ENCODE data around the gene BCAM. TPM values are rescaled to one million over a fixed set of nuclear protein-coding genes. Genes with fewer than 3 reads are reported as not detected.
"Not testable (repeated sequence)": the region's sequence is repeated elsewhere in the genome, so short reads cannot be mapped to it uniquely, and the experiment has no call there.

The BCAM gene
- total RNA-seq, 1 experiment from 2014 or later, result 79.1 TPM

GRCh38 chr19:44812142-44812718 is 3.3 kb downstream of the BCAM start:
- no peak for DNase-seq (ENCODE audit: low read depth)
- in situ Hi-C loops (cut with HindIII; ENCODE audit: low pct_unique_long_range_greater_than_20kb, low sequenced_read_pairs), result no loop called here

- no peak for DNase-seq (ENCODE audit: low read depth)
- in situ Hi-C loops (cut with HindIII; ENCODE audit: low pct_unique_long_range_greater_than_20kb, low sequenced_read_pairs), result no loop called here
These were observed 4.4 kb downstream of the BCAM start for GRCh38 chr19:44813070-44813840.

GRCh38 chr19:44813841-44814470 is 5.1 kb downstream of the BCAM start:
- no peak for DNase-seq (ENCODE audit: low read depth)
- in situ Hi-C loops (cut with HindIII; ENCODE audit: low pct_unique_long_range_greater_than_20kb, low sequenced_read_pairs), result no loop called here

GRCh38 chr19:44814517-44814916 is 5.6 kb downstream of the BCAM start:
- no peak for DNase-seq (ENCODE audit: low read depth)
- in situ Hi-C loops (cut with HindIII; ENCODE audit: low pct_unique_long_range_greater_than_20kb, low sequenced_read_pairs), result no loop called here

GRCh38 chr19:44816301-44816700 is 7.4 kb downstream of the BCAM start:
- in situ Hi-C loops (cut with HindIII; ENCODE audit: low pct_unique_long_range_greater_than_20kb, low sequenced_read_pairs), result no loop called here
- DNase-seq (ENCODE audit: low read depth), result no peak

GRCh38 chr19:44817725-44818465 is 9.0 kb downstream of the BCAM start:
- no peak for DNase-seq (ENCODE audit: low read depth)
- in situ Hi-C loops (cut with HindIII; ENCODE audit: low pct_unique_long_range_greater_than_20kb, low sequenced_read_pairs), result no loop called here

GRCh38 chr19:44818466-44819031 is 9.6 kb downstream of the BCAM start:
- in situ Hi-C loops (cut with HindIII; ENCODE audit: low pct_unique_long_range_greater_than_20kb, low sequenced_read_pairs), result no loop called here
- no peak for DNase-seq (ENCODE audit: low read depth)

- DNase-seq (ENCODE audit: low read depth), result no peak
- in situ Hi-C loops (cut with HindIII; ENCODE audit: low pct_unique_long_range_greater_than_20kb, low sequenced_read_pairs), result no loop called here
These were observed 10.4 kb downstream of the BCAM start for GRCh38 chr19:44819246-44819832.

GRCh38 chr19:44820648-44821609 is 12.0 kb downstream of the BCAM start:
- in situ Hi-C loops (cut with HindIII; ENCODE audit: low pct_unique_long_range_greater_than_20kb, low sequenced_read_pairs), result no loop called here
- no peak for DNase-seq (ENCODE audit: low read depth)

- in situ Hi-C loops (cut with HindIII; ENCODE audit: low pct_unique_long_range_greater_than_20kb, low sequenced_read_pairs), result no loop called here
- no peak for DNase-seq (ENCODE audit: low read depth)
These were observed 13.3 kb downstream of the BCAM start for GRCh38 chr19:44822177-44822576.

GRCh38 chr19:44822670-44823372 is 13.9 kb downstream of the BCAM start:
- no peak for DNase-seq (ENCODE audit: low read depth)
- in situ Hi-C loops (cut with HindIII; ENCODE audit: low pct_unique_long_range_greater_than_20kb, low sequenced_read_pairs), result no loop called here

GRCh38 chr19:44823373-44823698 is 14.4 kb downstream of the BCAM start:
- DNase-seq (ENCODE audit: low read depth), result no peak
- in situ Hi-C loops (cut with HindIII; ENCODE audit: low pct_unique_long_range_greater_than_20kb, low sequenced_read_pairs), result no loop called here

GRCh38 chr19:44824761-44825160 is 15.9 kb downstream of the BCAM start:
- in situ Hi-C loops (cut with HindIII; ENCODE audit: low pct_unique_long_range_greater_than_20kb, low sequenced_read_pairs), result no loop called here
- no peak for DNase-seq (ENCODE audit: low read depth)

- DNase-seq (ENCODE audit: low read depth); in situ Hi-C loops (cut with HindIII; ENCODE audit: low pct_unique_long_range_greater_than_20kb, low sequenced_read_pairs): not testable (repeated sequence)
These were observed 24.0 kb downstream of the BCAM start for GRCh38 chr19:44832875-44833274.

- in situ Hi-C loops (cut with HindIII; ENCODE audit: low pct_unique_long_range_greater_than_20kb, low sequenced_read_pairs); DNase-seq (ENCODE audit: low read depth): not testable (repeated sequence)
These were observed 25.5 kb downstream of the BCAM start for GRCh38 chr19:44834399-44834798.

- no peak for DNase-seq (ENCODE audit: low read depth)
- in situ Hi-C loops (cut with HindIII; ENCODE audit: low pct_unique_long_range_greater_than_20kb, low sequenced_read_pairs), result no loop called here
These were observed 30.4 kb downstream of the BCAM start for GRCh38 chr19:44839276-44839675.

GRCh38 chr19:44840811-44841210 is 31.9 kb downstream of the BCAM start:
- in situ Hi-C loops (cut with HindIII; ENCODE audit: low pct_unique_long_range_greater_than_20kb, low sequenced_read_pairs), result no loop called here

More at GRCh38 chr19:44840811-44841210, 31.9 kb downstream of the BCAM start:
- DNase-seq (ENCODE audit: low read depth), result no peak
